HG03025 (cell line): ENCODE data around the gene RABGAP1L.
"Not testable (repeated sequence)": the region's sequence is repeated elsewhere in the genome, so short reads cannot be mapped to it uniquely, and the experiment has no call there.

Experiments
- ATAC-seq: cut with Tn5 transposase; IDR thresholded peaks from one replicate; pipeline ENCODE4 v1.9.1; 2021; ENCODE audit warnings: mild to moderate bottlenecking, moderate library complexity; ENCODE audit not compliant: unreplicated experiment, low FRiP score

RABGAP1L gene

GRCh38 chr1:174639461-174639860, 480.1 kb downstream of the RABGAP1L start:
- no peak for ATAC-seq

- ATAC-seq: no peak
Measured at GRCh38 chr1:174640783-174641182, 481.5 kb downstream of the RABGAP1L start.

- ATAC-seq: no peak
Measured at GRCh38 chr1:174642393-174642792, 483.1 kb downstream of the RABGAP1L start.

GRCh38 chr1:174643206-174643605, 483.9 kb downstream of the RABGAP1L start:
- no peak for ATAC-seq

- ATAC-seq: not testable (repeated sequence)
Measured at GRCh38 chr1:174649572-174649971, 490.3 kb downstream of the RABGAP1L start.

- ATAC-seq: no peak
Measured at GRCh38 chr1:174652569-174653280, 493.4 kb downstream of the RABGAP1L start.

GRCh38 chr1:174654560-174654959, 495.2 kb downstream of the RABGAP1L start:
- no peak for ATAC-seq

GRCh38 chr1:174656409-174657059, 497.2 kb downstream of the RABGAP1L start:
- no peak for ATAC-seq

- ATAC-seq: no peak
Measured at GRCh38 chr1:174657411-174657810, 498.1 kb downstream of the RABGAP1L start.

- ATAC-seq: no peak
Measured at GRCh38 chr1:174657893-174658292, 498.6 kb downstream of the RABGAP1L start.

- ATAC-seq: no peak
Measured at GRCh38 chr1:174659823-174660222, 500.5 kb downstream of the RABGAP1L start.

GRCh38 chr1:174660476-174660875, 501.2 kb downstream of the RABGAP1L start:
- no peak for ATAC-seq

GRCh38 chr1:174663358-174663757, 504.0 kb downstream of the RABGAP1L start:
- no peak for ATAC-seq

GRCh38 chr1:174666248-174666647, 506.9 kb downstream of the RABGAP1L start:
- no peak for ATAC-seq

- ATAC-seq: no peak
Measured at GRCh38 chr1:174671826-174672225, 512.5 kb downstream of the RABGAP1L start.

- ATAC-seq: no peak
Measured at GRCh38 chr1:174676856-174677255, 517.5 kb downstream of the RABGAP1L start.

- no peak for ATAC-seq
Measured at GRCh38 chr1:174678657-174679056, 519.3 kb downstream of the RABGAP1L start.

GRCh38 chr1:174680101-174680500, 520.8 kb downstream of the RABGAP1L start:
- ATAC-seq: no peak

- no peak for ATAC-seq
Measured at GRCh38 chr1:174682419-174683008, 523.2 kb downstream of the RABGAP1L start.

- no peak for ATAC-seq
Measured at GRCh38 chr1:174686213-174686612, 526.9 kb downstream of the RABGAP1L start.

GRCh38 chr1:174689524-174689923, 530.2 kb downstream of the RABGAP1L start:
- ATAC-seq: no peak

GRCh38 chr1:174690266-174690665, 530.9 kb downstream of the RABGAP1L start:
- ATAC-seq: no peak
